Middle frontal gyrus (tissue), 1 donor: ENCODE results near the gene ARID5B.

Experiments used
- DNase-seq: peaks from one replicate; pipeline ENCODE4 v3.0.0-alpha.2; 2015; ENCODE audit warnings: low spot score; ENCODE audit errors: extremely low spot score

The ARID5B gene

DNA sequence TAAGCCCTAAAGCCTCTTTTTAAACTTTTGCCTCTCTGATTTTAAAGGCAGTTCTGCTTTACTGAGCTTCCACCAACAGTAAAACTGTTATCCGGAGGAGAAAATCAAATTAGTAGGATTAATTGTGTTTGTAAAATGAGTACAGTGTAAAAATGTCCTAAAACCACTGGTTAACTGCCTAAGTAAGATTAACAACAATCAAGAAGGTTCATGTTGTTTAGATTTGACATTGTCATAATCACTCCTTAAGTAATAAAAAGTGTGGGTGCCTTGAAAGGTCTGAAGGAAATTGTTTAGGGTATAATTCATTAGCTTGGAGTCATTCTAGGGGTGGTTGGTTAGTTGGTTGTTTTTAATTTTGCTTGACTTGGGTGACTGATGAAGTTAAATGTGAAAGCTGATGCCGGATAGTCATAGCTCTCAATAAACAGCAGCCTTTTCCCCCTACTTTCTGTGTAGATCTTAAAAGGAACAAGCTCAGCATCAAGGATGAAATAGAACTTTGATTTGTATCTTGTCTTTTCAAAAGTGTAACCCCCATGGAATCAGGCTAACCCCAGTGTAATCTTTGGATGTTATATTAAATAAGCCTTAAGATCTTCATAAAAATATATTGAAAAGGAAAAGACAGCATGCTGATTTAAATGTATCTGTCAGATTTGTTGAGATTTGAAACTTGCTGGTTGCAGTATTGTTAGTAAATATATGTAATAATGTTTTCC, 148.3 kb downstream of the ARID5B start:
- DNase-seq = no peak

DNA sequence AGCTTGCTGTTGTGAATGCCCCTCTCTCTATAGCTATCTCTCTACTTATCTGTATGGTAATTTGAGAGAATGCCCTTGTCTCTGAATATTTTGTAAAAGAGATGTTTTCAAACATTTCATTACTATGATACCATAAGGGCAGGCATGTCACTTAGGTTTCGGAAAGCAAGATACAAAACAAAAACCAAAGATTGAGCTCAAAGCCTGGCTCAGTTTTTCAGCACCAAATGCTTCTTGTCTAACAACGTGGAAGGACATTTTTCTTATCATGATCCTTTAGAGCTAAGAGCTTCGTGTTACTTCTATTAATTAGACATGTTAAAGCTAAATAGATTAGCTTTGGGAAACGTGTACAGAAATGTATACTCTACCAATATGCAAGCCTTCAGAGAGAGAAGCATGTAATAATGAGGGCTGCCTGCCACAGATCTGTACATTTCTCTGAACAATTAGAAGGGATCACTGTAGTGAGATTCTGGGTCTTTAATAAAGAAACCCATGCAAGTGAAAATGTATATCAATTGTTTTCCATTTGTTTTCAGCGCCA, 148.9 kb downstream of the ARID5B start:
- no peak for DNase-seq

DNA sequence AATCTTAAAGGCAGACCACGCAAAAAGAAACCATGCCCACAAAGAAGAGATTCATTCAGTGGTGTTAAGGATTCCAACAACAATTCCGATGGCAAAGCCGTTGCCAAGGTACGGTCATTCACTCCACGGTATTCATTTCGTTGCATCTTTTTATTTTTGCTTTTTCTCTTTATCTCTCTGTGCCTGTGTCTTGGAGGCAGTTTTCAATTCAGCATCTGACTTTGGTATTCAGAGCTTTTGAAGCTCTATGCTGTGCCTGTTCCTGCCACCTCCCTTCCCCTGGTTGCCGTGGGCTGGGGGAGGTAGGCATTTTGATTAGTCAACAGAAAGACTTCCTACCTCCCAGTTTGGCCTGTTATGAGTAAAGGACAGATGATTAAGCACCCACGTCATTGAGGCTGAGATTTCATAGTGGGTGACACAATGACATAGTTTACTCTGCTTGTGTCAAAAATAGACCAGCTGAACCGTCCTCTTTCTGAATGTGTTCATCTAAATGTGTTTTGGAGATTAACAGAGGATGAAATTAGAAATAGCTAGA, 149.5 kb downstream of the ARID5B start:
- no peak for DNase-seq

DNA sequence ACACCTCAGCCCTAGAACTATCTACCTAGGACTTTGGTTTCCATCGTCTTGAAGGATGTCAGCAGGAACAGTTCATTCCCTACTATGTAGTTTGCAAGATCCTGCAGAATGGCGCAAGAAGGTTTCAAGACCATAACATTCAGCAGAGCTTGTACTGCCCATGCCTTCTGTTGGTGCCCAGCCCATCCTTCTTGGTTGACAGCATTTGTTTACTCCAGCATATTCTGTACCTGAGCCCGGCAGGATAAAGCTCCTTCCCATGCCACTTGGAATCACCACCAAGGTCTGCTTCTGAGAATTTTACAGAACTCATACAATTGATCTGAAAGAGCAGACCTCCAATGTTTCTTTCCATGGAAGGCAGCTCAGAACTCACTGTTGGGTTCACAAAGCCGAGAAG, 150.8 kb downstream of the ARID5B start:
- no peak for DNase-seq

DNA sequence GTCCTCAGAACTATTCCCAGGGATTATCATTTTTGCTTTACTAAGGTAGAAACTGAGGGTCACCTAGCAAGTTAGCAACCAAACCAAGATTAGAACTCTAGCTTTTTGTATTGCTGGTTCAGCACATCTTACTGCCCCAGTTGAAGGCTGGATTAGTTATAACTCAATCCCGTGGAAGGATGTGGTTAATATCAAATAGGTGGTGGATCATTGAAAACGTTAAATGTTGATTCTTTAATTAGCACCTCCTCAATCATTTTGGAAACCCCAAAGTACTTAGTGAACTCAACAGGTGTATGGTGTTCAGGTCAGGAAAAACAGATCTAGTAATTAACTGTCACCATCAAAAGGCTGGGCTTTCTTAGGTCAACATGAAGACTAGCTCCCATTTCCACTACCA, 152.4 kb downstream of the ARID5B start:
- no peak for DNase-seq

DNA sequence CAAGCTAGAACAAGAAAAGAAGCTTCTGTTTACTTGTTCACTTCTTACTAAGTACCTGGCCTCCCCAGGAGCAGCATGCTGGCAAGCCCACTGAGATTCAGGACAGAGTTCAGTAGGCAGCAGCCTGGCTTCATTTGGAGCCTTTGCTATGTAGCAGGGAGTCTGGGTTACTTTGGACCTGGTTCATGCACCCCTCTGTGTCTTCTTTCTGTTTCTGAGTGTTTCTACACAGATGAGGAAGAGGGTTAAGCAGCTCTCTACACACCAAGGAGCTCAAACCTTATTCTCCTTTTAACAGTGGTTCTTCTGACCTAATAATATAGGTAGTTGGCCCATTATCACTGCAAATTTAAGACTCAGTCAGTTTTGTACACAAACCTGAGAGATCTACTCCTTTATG, 152.9 kb downstream of the ARID5B start:
- DNase-seq = no peak

DNA sequence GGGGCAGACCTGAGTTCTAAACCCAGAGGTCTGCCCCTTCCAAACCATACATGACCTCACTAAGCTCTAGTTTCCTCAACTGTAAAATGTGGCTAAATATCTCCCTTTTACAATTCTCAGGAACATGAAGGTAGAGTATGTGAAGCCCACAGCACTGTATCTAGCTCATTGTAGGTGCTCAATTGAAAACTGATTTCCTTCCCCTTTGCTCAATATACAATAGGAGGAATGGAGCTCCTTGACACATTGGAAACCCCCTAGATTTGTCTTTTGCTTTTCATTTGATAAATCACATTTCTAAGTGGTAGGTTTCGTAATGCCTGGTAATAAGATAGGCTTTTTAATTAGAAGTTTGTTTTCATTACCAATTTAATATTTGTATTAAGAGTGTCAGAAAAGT, 153.3 kb downstream of the ARID5B start:
- no peak for DNase-seq

DNA sequence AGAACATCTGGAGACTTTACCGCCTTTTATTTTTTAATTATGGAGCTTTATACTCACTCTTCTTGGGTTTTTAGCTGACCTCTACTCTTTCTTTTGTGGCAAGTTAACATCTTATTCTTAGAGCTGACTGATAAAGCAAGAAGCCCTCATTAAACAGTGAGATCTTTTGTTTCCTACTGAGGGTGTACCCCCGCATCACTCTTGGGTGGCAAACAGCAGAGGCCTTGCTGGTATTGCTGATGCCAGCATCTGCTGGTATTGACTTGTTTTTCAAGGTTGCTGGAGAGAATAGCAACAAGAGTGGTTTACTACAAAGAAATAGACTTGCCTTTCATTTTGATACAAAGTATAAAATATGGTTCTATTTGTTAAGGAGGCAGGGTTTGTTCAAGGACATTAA, 154.7 kb downstream of the ARID5B start:
- no peak for DNase-seq

DNA sequence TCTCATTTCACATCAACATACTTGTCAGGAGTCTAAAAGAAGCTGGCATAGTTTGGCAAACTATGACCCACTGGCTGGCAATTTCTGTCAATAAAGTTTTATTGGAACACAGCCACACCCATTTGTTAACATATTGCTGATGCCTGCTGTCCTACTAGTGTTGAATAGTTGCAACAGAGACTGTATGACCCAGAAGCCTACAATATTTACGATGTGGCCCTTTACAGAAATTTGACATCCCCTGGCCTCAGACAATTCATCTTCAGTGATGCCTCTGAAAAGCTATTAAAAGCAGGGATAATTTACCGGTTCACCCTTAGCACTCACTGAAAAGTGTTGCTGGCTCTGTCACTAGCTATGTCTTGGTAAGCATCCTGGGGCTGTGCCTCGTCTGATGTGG, 155.2 kb downstream of the ARID5B start:
- no peak for DNase-seq

DNA sequence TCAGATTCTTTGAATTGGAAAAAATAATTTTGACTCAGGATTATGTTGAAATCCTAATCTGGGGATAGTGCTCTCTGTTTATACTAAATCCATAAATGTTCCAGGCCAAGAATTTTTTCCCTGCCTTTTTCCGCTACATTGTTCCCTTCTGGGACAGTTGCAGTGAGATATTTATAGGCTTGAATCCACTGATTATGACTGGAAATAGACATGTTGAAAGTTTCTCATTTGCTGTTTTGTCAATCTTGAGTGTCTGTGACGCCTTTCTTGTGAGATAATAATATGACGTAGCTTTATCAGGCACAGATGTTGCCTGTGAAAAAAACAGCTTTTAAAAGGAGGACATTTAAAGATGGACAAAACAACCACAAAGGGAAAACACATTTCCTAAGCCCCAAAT, 155.9 kb downstream of the ARID5B start:
- DNase-seq = no peak

DNA sequence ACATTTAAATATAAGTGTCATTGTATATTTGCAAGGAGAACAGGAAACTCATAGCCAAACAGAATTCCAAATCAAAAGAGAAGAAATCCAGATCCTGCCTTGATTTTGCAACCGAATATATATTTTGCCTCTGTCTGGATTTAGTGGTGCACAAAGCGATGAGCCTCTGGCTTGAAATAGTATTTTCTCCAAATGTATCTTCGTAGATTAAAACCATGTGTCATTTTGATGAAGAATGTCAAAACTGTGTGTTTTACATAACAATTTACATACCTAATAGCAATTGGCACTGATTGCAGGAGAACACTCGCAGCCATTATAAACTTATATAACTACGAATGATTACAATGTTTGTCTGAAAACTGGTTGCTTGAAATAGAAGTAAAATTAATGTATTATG, 156.4 kb downstream of the ARID5B start:
- DNase-seq = no peak

DNA sequence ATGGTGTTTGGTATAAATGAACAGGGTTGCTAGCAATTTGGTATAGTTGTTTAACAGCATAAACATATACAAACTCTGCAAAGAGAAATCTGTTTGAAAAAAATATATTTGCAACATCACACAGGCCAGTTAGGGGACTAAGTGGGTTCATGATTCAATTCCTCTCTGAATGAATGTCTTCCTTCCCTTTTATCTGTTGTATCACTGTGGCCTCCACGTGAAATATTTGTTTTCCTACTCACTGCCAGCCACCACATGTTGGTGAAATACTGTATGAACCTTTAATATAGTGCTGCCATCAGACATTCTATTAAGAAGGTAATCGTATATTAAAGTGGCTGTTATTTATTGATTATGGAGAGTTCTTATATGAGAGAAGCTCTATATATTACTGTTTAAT, 157.0 kb downstream of the ARID5B start:
- no peak for DNase-seq

DNA sequence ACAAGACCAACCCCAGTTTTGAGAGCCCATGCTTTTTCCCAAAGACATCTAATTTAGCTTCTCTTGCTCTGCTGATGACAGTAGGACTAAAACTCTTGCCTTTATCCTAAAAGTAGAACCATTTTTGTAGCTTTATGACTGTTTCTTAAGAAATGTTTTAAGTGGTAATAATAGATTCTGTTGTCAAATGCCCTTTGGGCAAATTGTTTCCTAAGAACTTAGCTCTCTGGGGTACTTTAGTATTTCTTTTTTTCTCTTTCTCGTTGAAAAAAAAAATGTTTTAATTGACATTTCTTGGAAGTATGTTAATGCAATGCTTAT, 157.4 kb downstream of the ARID5B start:
- DNase-seq = no peak

DNA sequence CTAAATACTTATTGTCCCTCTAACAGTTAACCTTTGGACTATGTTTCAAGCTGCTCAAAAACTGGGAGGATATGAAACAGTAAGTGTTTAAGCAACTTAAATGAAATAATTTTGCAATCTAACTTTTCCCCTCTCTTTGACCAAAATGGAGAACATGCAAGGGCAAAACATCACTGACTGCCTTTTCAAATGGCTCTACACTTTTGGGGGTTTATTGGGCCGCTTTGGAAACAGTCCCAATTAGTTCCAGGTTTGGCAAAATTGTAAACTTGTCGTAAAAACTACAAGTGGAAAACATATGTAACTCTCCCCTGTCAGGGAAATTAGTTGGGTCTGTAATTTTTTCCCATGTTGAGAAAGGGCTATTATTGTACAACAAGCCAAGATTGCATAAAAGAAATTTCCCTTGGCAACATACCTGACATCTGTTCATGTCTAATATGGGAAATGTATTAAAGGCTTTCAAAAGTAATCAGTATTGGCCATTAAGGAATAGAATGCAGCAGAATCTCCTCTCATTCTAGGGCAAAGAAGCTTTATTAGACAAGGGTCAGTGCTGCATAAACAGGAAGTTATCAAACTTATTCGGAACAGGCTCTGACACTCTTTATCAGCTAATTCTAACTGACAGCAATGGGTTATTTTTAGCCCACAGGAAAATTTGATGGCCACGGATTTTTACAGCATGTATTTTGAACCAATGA, 157.9 kb downstream of the ARID5B start:
- no peak for DNase-seq

DNA sequence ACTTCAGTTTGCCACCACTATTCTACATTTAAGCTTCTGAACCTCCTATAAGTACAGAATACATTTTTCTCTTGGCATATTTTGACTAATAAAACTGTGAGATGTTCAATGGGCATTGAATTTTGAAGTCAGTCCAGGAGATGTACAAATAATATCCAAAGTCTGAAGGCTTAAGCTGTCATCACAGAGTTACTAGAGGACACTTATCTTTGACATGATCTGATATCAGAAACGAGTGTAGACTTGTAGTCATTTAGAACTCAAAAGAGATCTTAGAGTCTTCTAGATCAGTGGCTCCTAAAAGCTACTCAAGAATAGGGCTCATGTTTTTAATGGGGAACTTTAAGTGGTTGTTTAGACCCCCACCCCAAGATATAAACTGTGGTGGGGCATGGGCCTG, 160.5 kb downstream of the ARID5B start:
- no peak for DNase-seq

DNA sequence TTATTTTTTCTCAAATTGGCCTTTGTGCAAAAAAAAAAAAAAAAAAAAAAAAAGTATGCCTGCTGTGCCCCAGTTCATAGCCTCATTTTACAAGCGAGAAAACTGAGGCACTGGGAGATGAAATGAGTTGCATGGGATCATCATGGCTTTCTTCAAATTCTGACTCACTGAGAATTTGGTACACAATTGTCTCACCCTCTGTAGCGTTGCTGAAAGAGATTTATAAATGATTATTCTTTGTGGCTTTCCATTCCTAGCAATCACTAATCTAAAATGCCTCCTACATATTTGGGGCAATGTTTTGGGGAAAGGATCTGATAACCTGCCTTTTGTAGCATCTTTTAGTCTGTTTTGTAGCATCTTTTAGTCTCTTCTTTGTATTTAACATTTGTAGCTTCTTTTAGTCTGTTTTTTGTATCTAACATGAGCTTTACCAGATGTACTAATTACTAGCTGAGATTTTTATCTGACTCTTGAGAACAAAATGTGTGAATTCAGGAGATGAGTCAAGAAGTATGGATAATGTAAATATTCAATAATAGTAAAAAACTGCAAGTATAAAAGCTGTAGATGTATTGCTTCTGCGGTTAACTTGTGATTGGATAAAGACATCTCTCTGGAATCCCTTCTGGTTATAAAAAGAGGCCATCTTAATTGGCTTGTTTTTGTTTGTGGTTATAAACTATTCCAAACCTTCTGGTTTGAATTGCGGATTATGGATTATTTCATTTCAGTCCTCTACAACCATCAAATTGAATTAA, 161.4 kb downstream of the ARID5B start:
- no peak for DNase-seq

DNA sequence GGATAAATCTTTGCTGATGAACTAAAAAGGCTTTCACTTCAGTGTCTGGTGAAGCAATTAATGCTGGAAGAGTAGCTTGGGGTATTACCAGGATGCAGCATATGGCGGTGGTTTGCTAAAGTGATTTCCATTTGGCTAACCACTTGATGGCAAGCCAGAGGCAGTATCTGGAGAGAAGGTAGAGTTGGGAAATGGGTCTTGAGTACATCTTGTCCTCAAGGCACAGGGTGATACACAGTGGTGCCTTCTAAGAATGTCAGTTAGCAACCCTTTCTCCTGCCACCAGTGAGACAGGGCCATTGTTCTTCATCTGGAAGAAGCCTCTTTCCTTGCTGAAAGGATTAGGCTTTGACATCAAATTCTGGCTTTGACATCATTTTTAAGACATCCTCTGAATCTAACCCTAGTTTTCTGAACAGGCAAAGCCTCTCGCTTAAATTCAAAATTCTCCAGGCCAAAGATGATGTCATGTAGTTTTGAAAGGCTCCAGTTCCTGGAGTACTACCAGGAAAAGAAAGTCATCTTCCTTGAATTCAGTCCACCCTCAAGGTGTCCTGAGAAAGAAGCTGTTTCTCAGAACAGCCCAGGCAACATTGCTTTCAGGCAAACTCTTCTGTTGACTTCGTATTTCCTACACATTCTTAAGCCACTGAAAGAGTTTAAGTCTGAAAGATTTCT, 162.4 kb downstream of the ARID5B start:
- no peak for DNase-seq

DNA sequence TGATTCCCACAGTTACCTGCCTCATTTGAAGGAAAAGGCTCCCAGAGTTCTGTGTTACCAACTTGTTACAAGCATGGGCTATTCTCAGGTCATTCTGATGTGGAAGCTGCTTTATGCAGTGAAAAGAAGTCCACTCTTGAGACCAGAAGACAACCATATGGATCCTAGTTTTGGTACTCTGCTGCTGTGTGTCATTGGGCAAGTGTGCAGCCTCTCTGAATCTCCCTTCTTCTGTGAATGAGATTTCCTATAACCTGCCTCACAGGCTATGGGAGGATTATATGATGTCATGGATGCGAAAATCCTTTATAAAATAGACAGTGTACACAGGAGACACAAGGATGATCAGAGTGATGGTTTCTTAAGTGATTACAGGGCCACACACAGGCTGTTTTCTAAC, 166.1 kb downstream of the ARID5B start:
- DNase-seq = no peak

DNA sequence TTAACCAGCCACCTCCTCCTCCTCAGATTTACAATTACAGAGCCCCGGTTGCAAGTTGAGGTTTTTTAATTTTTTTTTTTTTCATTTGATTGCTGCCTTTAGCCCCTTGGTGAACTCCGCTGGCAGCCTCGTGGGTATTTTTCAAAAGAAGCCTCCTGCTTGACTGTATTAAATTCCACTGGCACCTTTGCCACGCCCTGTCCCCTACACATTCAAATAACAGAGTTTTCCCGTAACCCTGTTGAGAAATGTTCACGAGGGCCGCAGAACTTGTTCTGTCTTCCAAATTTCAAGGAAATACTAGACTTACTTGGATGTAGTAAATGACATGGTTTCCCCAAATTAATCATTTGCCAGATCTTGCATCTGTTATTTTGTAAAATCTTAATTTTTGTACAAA, 167.0 kb downstream of the ARID5B start:
- DNase-seq = no peak

DNA sequence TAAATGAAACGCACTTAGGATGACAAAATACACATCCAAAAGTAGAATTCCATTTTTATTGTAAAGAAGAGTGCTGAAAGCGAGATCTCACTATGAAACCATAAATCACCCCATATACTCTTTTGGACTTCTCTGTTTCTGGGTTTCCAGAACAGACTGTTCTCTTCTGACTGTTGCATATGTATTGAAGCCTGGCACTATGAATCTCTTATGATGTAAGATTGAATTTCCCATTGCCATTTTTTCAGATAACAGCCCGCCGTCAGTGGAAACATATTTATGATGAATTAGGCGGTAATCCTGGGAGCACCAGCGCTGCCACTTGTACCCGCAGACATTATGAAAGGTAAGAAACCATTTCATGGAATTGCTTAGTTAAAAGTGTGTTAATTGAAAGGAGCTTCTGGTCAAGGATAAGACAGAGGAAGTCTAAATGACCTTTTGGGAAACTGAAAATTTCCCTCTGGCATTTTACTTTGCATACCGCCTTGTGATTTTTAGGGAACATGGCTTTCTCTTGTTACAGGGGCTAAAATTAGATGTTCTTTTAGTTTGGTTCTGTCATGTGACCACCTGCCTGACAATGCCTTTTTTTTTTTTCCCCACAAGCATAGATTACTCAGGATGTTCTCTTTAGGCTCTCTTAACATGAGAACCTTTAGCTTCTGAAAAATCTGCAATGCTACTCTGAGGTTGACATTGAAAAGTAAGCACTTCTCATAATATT, 168.1 kb downstream of the ARID5B start:
- no peak for DNase-seq

DNA sequence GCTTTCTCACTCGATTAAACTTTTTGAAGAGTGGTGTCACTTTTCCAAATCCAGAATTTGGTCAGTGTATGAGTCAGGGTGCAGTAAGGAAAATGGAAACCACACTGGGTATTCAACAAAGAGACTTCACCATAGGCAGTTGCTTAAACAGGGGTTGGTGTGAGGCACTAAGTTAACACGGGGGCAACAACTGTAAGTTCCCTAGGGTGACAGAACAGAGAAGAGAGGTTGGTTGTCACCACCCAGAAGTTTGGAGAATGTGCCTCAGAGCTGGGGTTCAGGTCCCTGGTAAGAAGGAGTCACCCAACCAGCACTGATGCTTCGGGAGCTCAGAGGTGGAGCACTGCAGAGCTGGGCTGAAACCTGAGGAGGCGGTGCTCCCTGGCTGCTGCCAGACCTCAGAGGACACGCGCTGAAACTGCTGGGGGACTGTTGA, 170.4 kb downstream of the ARID5B start:
- no peak for DNase-seq
